HFFc6 (cell line): ENCODE results near the gene ATP5PO. TPM values are rescaled to one million over a fixed set of nuclear protein-coding genes. Genes with fewer than 3 reads are reported as not detected.

Experiments used
- DNase-seq: peaks from one replicate; pipeline ENCODE4 v3.0.0-alpha.2; 2018
- H3K27ac Mint-ChIP-seq: 2 replicates; pipeline ENCODE4 v1.8.0; 2020; ENCODE audit warnings: mild to moderate bottlenecking, mixed read lengths
- H3K27me3 Mint-ChIP-seq: 2 replicates; pipeline ENCODE4 v1.8.0; 2021; ENCODE audit warnings: mild to moderate bottlenecking, moderate library complexity, mixed read lengths; ENCODE audit not compliant: insufficient read depth
- H3K36me3 Mint-ChIP-seq: 2 replicates; pipeline ENCODE4 v1.8.0; 2021; ENCODE audit warnings: low read depth, mixed read lengths
- H3K4me1 Mint-ChIP-seq: 2 replicates; pipeline ENCODE4 v1.8.0; 2020; ENCODE audit warnings: low read depth, mixed read lengths
- H3K4me3 Mint-ChIP-seq: 2 replicates; pipeline ENCODE4 v1.8.0; 2020; ENCODE audit warnings: mild to moderate bottlenecking, moderate library complexity, mixed read lengths
- H3K9me3 Mint-ChIP-seq: 2 replicates; pipeline ENCODE4 v1.8.0; 2020; ENCODE audit warnings: mild to moderate bottlenecking, mixed read lengths
- CTCF ChIP-seq: fragments of 200-600 bp; sonication (generic); IDR thresholded peaks from 2 replicates; pipeline ENCODE4 v1.5.0; 2021; ENCODE audit warnings: antibody characterized with exemption, mild to moderate bottlenecking
- total RNA-seq, 6 experiments: library from RNA; stranded (reverse); fragmentation: NEBNext Ultra II Directional; extraction: Animal tissue kit (Norgen Biotek cat#: 25700); gene quantifications; 2 replicates in 1 of 6; 3 replicates in 5 of 6; pipeline ENCODE4 v1.2.3, GENCODE V29; 2021

The ATP5PO gene
- total RNA-seq, 6 experiments from 2014 or later: 175 to 206 (median 192) TPM

GRCh38 chr21:33902349-33902748 is 13.3 kb downstream of the ATP5PO start:
- no peak for TF ChIP-seq CTCF
- Mint-ChIP-seq H3K27ac (no peak overlapping the region), H3K4me3 (no peak overlapping the region), H3K36me3 (peaks cover 28% of the 10 kb centered on the region), H3K9me3 (no peaks in the 10 kb centered on the region), H3K27me3 (no peaks in the 10 kb centered on the region), H3K4me1 (peaks cover 23% of the 10 kb centered on the region)
- no peak for DNase-seq

- Mint-ChIP-seq H3K4me1 (peaks cover 23% of the 10 kb centered on the region), H3K9me3 (no peaks in the 10 kb centered on the region), H3K4me3 (no peak overlapping the region), H3K36me3 (peaks cover 21% of the 10 kb centered on the region), H3K27me3 (no peaks in the 10 kb centered on the region), H3K27ac (peak overlapping the region; percentile 42; the same call in 1 of the 2 replicates)
- TF ChIP-seq CTCF: peak; percentile 74
- peak; percentile 59 for DNase-seq
Observed at GRCh38 chr21:33901412-33902288, 14.0 kb downstream of the ATP5PO start.

GRCh38 chr21:33899199-33899598 is 16.4 kb downstream of the ATP5PO start:
- DNase-seq: no peak
- peaks cover 13% of the 10 kb centered on the region for H3K36me3 Mint-ChIP-seq
- peak overlapping the region; percentile 64; the same call in 1 of the 2 replicates for H3K27ac Mint-ChIP-seq
- no peaks in the 10 kb centered on the region for H3K9me3 Mint-ChIP-seq
- peaks cover 37% of the 10 kb centered on the region for H3K4me1 Mint-ChIP-seq
- H3K4me3 Mint-ChIP-seq: no peak overlapping the region
- no peak for TF ChIP-seq CTCF
- H3K27me3 Mint-ChIP-seq: no peaks in the 10 kb centered on the region

GRCh38 chr21:33898586-33898985 is 17.0 kb downstream of the ATP5PO start:
- no peak for DNase-seq
- H3K4me3 Mint-ChIP-seq: no peak overlapping the region
- no peak overlapping the region for H3K27ac Mint-ChIP-seq
- no peaks in the 10 kb centered on the region for H3K27me3 Mint-ChIP-seq
- no peaks in the 10 kb centered on the region for H3K9me3 Mint-ChIP-seq
- H3K36me3 Mint-ChIP-seq: peaks cover 13% of the 10 kb centered on the region
- no peak for TF ChIP-seq CTCF
- peaks cover 38% of the 10 kb centered on the region for H3K4me1 Mint-ChIP-seq

GRCh38 chr21:33897739-33898138 is 17.9 kb downstream of the ATP5PO start:
- H3K4me3 Mint-ChIP-seq: no peak overlapping the region
- H3K36me3 Mint-ChIP-seq: peaks cover 11% of the 10 kb centered on the region
- no peak for TF ChIP-seq CTCF
- DNase-seq: no peak
- no peaks in the 10 kb centered on the region for H3K9me3 Mint-ChIP-seq
- peaks cover 2% of the 10 kb centered on the region; the same call in 1 of the 2 replicates for H3K27me3 Mint-ChIP-seq
- peaks cover 38% of the 10 kb centered on the region for H3K4me1 Mint-ChIP-seq
- no peak overlapping the region for H3K27ac Mint-ChIP-seq
